GM04503 (cell line): ENCODE measurements around the gene CELSR1.
A peak's percentile ranks its signal among the peaks of the same experiment; 100 is the strongest.

Experiments
- DNase-seq: peaks from one replicate; pipeline ENCODE4 v3.0.0-alpha.2; 2012; ENCODE audit warnings: low read depth

CELSR1 gene

GRCh38 chr22:46394622-46395021 lies 142.8 kb downstream of the CELSR1 start:
- no peak for DNase-seq

- DNase-seq: no peak
Observed at GRCh38 chr22:46393873-46394272, 143.5 kb downstream of the CELSR1 start.

DNA sequence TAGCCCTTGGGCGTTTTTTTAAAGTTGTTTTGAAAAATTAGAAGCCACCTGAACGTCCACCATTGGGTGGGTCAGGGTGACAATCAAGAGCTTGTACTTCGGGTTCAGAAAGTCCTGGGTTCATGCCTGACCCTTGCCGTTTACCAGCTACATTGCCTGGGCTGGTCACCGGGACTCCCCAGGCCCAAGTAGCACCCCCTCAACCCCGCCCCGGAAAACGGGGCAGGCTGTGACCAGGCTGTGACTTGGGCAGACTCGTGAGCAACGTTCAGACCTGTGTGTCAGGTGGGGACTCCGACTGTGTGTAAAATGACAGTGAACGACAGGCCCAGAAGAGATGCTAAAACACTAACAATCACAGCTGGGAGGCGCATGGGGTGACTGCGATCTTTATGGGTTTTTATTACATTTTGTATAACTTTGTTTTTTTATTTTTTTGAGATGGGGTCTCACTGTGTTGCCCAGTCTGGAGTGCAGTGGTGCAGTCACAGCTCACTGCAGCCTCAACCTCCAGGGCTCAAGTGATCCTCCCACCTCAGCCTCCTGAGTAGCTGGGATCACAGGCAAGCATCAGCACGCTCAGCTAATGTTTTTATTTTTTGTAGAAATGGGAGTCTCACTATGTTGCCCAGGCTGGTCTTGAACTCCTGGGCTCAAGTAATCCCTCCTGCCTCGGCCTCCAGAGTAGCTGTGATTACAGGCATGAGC lies 145.1 kb downstream of the CELSR1 start:
- DNase-seq: no peak

- DNase-seq: no peak
Observed at GRCh38 chr22:46391486-46392136, 145.8 kb downstream of the CELSR1 start.

DNA sequence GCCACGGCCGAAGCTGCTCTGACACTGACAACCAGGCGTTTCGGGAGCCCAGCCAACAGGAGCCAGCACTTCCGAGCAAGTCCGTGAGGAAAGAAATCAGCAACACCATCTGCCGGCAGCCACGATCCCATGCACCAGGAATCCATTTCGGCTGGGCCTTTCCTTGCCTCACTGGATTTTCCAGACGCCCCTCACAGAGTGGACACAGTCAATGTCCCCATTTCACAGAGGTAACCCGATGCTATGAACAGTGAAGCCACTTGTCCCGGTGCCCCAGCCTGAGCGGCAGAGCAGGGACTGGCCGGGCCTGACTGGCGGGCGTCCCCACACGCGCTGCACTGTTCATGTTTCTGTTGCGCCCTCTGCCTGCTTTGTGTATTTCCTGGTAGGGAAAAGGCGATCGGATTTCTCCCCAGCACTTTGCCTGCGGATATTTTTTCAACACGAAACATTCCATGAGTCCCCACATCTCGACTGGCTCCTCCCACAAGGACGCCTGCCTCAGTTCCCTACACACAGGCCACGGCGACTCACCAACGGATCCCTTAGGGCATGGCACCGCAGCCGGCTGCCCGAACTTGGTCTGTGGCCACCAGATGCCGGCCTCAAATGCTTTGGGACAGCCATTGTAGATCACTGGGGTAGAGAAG lies 146.6 kb downstream of the CELSR1 start:
- peak; percentile 7 for DNase-seq

- DNase-seq: no peak
Observed at GRCh38 chr22:46390105-46390651, 147.2 kb downstream of the CELSR1 start.

DNA sequence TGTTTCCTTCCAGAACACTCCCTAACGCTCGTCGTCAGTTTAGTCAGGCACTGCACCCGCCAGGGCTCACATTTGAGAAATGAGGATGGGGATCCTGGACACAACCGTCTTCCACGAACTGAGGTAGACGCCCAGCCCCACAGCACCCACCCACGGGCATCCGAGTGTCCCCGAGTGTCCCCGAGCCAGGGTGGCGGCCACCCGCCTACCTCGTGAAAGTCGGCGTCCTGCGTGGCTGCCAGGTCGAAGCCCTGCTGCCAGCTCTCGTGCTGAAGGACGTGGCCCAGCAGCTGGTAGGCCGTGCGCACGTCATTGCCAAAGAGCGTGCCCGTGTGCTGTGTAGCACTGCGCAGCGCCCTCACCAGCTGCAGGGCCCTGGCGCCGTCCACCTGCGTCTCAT lies 148.3 kb downstream of the CELSR1 start:
- no peak for DNase-seq

- DNase-seq: no peak
Observed at GRCh38 chr22:46388647-46389046, 148.8 kb downstream of the CELSR1 start.

- no peak for DNase-seq
Observed at GRCh38 chr22:46387748-46388147, 149.7 kb downstream of the CELSR1 start.

- no peak for DNase-seq
Observed at GRCh38 chr22:46386312-46386711, 151.1 kb downstream of the CELSR1 start.

- DNase-seq: no peak
Observed at GRCh38 chr22:46382524-46382923, 154.9 kb downstream of the CELSR1 start.

DNA sequence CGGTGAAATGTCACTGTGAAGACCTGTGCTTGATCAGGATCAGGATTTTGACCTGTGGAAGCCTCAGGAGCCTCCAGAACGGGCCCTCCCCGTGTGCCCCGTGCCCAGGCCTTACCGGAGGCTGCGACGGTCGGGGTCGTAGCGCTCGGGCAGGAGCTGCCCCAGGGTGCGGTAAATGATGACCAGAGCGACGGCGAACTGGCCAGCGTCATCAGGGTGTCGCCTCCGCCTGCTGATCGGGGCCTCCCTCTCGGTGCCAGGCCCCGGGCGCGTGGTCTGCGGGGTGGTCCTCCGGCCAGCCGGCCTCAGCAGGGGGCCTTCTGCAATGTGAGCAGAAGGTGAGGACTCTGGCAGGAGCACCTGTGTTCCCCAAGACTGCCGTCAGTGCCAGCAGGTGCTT lies 155.7 kb downstream of the CELSR1 start:
- DNase-seq: no peak

GRCh38 chr22:46381142-46381541 lies 156.3 kb downstream of the CELSR1 start:
- DNase-seq: no peak

GRCh38 chr22:46380581-46380980 lies 156.8 kb downstream of the CELSR1 start:
- DNase-seq: no peak

- no peak for DNase-seq
Observed at GRCh38 chr22:46380069-46380468, 157.4 kb downstream of the CELSR1 start.

- no peak for DNase-seq
Observed at GRCh38 chr22:46379066-46379930, 158.1 kb downstream of the CELSR1 start.

DNA sequence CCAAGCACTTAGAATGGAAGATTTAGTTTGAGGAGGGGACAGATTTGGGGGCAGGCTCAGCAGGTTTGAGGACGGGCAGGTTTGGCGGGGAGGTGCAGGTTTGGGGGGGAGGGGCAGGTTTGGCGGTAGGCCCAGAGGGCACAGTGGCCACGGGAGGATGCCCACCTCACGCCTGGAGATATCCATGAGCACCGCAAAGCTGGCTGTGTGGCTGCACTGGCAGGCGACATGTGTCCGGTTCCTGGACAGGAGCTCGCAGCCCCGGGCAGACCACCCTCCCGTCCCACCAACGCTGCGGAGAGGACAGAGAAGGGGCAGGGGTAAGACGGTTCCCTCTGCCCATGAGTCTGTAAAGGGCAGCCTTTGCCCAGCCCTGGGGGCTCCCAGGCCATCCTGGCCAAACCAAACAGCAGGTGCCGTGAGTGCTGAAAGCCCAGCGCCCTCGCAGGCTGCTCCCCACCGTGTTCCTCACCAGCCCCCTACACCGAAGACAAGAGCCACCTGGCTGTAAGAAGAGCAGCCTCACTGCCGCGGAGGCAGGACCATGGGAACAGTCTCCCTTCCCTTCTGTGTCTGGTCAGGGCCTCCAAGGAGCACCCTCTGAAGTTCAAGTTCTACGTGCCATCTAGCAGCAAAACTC lies 158.9 kb downstream of the CELSR1 start:
- no peak for DNase-seq

DNA sequence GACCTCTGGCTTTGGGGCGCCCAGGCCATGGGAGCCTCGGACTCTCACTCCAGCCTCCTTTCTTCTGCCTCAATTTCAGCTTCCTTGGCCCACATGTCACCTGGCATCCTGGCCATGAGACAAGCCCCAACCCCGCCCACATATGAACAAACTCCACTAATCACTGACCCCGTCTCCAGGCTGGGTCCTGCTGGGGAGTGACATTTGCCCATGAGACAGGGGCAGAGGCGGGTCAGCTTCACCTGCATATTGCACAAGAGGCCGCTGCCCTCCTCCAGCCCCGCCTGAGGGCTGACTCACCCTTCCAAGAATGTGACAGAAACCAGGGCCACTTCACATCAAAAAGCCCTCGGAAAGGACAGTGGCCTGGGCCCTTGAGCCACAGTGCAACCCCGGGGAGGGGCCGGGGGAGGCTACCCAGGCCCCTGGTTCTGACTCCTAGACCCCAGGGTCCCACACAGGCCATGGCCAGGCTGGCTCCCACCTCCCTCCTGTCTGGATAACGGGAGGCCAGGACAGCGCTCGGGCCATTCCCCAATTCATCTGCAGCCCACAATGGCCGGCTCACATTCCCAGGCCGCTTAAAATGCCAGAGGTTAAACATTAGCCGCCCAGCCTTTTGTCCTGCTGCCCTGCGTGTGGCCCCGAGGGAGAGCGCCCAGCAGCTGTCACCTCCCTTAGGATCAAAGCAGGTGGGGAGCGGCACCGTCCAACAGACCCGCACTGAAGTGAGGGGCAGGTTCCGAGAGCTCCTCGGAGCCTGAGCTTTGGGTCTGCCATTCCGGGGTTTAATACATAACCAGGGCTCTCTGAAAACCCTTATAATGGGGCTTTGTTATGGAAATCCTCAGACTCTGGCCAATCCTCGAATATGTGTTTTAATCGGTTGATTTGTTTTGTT lies 159.6 kb downstream of the CELSR1 start:
- no peak for DNase-seq

GRCh38 chr22:46376908-46377524 lies 160.4 kb downstream of the CELSR1 start:
- no peak for DNase-seq

- no peak for DNase-seq
Observed at GRCh38 chr22:46376111-46376510, 161.3 kb downstream of the CELSR1 start.
